Measurements from ENCODE around the gene DNAJB5.
"Not testable (repeated sequence)": the region's sequence is repeated elsewhere in the genome, so short reads cannot be mapped to it uniquely, and the experiment has no call there.

The DNAJB5 gene

DNA sequence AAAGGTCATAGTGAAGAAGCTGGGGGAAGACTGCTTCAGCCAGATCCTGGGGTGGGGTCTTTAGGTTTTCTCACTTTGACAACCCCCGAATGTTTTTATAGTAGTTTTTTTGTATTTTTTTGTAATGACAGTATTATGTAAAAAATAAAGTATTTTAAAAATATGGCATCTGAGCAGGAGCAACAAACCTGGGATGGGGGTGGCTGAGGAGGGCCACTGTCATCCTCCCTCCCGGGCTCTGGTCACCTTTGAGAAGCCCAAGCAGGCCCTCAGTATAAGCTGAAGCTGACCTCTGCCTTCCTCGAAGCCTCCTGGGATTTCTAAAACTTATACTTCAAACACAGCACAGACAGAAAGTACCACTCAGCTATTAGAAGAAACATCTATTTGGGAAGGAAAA is 8.7 kb downstream of the DNAJB5 start:
- no peak overlapping the region for H3K4me3 ChIP-seq (ENCODE audit: low read depth, low read length)

GRCh38 chr9:34999576-34999975 is 10.0 kb downstream of the DNAJB5 start:
- no peak overlapping the region for H3K4me3 ChIP-seq (ENCODE audit: low read depth, low read length)

DNA sequence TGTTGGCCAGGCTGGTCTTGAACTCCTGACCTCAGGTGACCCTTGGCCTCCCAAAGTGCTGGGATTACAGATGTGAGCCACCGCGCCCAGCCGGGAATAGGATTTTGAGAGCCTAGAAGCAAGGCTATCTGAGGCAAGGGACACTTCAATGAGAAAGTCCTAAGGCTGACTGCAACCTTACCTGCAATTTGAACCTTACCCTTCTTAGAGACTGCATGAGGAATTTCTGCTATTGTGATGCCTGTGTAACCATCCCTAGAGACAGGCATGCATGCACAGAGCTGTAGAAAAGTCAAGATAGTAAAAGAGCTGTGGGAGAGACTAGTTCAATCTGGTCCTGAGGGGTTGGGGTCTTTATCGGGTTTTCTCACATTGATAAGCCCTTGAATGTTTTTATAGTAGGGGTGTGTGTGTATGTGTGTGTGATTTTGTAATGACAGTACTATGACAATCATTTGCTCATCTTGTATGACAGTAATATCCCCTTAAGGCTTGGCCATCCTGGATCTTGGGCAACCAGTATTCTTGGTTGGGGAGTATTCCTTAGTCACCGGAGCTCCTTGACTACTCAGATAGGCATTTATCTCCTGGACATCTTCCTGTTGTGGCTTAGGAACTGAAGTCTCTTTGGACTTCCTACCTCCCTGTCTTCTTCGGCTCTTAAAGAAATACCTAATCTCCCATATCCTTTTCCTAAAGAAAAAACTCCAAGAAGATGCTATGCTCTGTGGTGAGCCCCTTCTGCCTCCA is 11.2 kb downstream of the DNAJB5 start:
- no peak overlapping the region for H3K4me3 ChIP-seq (ENCODE audit: low read depth, low read length)

- no peak overlapping the region for H3K4me3 ChIP-seq (ENCODE audit: low read depth, low read length)
Observed at GRCh38 chr9:35001285-35001677, 11.7 kb downstream of the DNAJB5 start.

DNA sequence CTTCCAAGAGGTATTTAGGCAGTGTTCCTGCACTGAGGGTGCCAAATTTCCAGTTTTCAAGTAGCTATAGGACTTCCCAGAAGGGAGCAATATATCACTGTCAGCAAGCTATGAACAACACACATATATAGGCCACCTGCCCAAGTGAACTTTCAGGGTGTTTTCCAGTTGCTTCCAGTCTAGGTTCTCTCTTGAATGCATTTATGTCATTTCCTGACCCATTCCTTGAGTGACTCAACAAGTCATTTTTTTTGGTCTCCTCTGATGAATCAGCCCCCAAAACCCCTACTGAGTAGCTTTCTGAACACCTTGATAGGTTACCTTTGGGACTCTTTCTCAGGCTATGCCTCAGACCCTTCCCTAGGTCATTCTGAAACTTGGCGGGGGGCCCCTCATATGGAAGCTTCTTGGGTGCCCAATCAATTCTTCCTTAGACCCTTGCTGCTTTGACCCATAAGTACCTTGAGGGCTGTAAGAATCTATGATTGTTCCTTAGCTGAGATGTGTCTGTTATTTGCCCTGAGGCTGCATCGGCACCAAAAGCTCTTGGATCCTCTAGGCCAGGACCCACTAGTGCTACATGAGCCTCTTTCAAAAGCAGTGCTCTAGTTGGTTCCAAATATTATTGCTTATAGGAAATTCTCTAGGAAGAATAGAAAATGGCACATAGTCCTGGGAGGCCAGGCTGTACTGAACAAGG is 12.4 kb downstream of the DNAJB5 start:
- no peak overlapping the region for H3K4me3 ChIP-seq (ENCODE audit: low read depth, low read length)

GRCh38 chr9:35002623-35003022 is 13.1 kb downstream of the DNAJB5 start:
- no peak overlapping the region for H3K4me3 ChIP-seq (ENCODE audit: low read depth, low read length)

GRCh38 chr9:35004299-35004698 is 14.8 kb downstream of the DNAJB5 start:
- not testable (repeated sequence) for H3K4me3 ChIP-seq (ENCODE audit: low read depth, low read length)

GRCh38 chr9:35010351-35010958 is 20.9 kb downstream of the DNAJB5 start:
- H3K4me3 ChIP-seq (ENCODE audit: low read depth, low read length): no peak overlapping the region

DNA sequence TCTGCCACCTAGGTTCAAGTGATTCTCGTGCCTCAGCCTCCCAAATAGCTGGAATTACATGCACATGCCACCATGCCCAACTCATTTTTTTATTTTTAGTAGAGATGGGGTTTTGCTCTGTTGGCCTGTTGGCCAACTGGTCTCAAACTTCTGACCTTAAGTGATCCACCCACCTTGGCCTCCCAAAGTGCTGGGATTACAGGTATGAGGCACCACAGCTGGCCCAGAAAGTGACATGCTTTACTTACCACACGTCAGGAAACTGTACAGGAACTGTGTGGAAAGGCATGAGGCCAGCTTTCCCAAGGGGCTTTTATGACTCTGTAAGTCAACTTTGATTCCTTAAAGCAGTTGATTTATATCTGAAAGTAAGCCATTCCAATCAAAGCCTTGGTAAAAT is 25.0 kb downstream of the DNAJB5 start:
- no peak overlapping the region for H3K4me3 ChIP-seq (ENCODE audit: low read depth, low read length)

- not testable (repeated sequence) for H3K4me3 ChIP-seq (ENCODE audit: low read depth, low read length)
Observed at GRCh38 chr9:35023443-35023842, 33.9 kb downstream of the DNAJB5 start.

- no peak overlapping the region for H3K4me3 ChIP-seq (ENCODE audit: low read depth, low read length)
Observed at GRCh38 chr9:35026671-35027070, 37.1 kb downstream of the DNAJB5 start.

DNA sequence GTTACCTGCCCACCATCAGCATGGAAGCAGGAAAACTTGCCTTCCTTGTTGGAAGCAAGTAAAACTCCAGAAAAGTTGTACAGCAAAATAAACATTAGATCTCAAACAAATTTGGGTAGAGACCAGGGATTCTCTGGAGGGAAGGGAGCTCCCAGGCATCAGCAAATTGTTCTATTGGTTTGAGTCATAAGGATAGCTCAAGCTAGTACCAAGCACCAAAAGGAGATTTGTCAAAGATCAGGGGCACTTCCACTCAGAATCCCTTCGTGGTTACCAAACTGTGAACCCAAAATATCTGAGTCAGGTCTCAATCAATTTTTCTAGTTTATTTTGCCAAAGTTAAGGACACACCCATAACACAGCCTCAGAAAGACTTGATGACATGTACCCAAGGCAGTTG is 37.8 kb downstream of the DNAJB5 start:
- no peak overlapping the region for H3K4me3 ChIP-seq (ENCODE audit: low read depth, low read length)

GRCh38 chr9:35027860-35028259 is 38.3 kb downstream of the DNAJB5 start:
- H3K4me3 ChIP-seq (ENCODE audit: low read depth, low read length): no peak overlapping the region

- no peak overlapping the region for H3K4me3 ChIP-seq (ENCODE audit: low read depth, low read length)
Observed at GRCh38 chr9:35028341-35028740, 38.8 kb downstream of the DNAJB5 start.

GRCh38 chr9:35029241-35029640 is 39.7 kb downstream of the DNAJB5 start:
- H3K4me3 ChIP-seq (ENCODE audit: low read depth, low read length): no peak overlapping the region

GRCh38 chr9:35029852-35030251 is 40.3 kb downstream of the DNAJB5 start:
- H3K4me3 ChIP-seq (ENCODE audit: low read depth, low read length): no peak overlapping the region

DNA sequence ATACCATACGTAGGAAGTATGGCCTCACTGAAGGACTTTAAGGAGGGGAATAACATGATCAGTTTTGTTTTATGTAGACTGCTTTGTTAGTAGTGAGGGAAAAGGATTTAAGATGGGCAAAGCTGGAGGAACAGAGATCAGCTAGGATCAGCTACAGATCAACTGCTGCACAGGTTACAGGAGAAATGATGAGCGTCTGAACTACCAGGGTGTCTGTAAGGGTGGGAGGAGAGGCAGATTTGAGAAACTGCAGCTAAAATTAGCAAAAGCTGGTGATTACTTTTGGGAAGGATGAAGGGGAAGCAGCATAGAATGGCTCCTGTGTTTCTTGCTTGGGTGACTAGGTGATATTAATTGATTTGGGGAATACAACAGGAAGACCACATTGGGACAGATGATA is 43.6 kb downstream of the DNAJB5 start:
- H3K4me3 ChIP-seq (ENCODE audit: low read depth, low read length): no peak overlapping the region

GRCh38 chr9:35035851-35036701 is 46.5 kb downstream of the DNAJB5 start:
- H3K4me3 ChIP-seq (ENCODE audit: low read depth, low read length): no peak overlapping the region

DNA sequence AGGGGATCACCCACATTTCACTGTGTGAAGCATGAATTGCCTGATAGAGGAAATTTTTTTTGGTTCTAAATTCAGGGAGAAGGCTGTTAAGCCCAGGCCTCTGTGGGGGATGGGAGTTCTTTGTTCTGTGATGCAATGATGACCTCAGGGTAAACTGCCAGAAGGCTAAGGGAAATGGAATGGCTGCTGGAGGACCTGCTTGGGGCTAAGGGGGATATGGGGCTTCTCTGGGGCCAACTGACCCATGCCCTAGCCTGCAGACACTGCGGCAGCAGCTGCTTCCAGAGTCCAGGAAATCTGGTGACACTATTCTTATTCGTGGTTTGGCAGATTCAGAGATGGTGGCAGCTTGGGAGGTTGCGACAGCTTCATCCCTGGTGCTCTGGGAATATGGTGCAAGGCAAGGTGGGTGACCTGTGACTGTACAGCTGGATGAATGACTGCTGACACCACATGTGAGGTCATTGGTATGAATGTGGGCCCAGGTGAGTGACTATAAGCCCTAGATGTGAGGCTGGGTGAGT is 52.6 kb downstream of the DNAJB5 start:
- no peak overlapping the region for H3K4me3 ChIP-seq (ENCODE audit: low read depth, low read length)

- no peak overlapping the region for H3K4me3 ChIP-seq (ENCODE audit: low read depth, low read length)
Observed at GRCh38 chr9:35042891-35043545, 53.5 kb downstream of the DNAJB5 start.

Measured in iPS-11a (cell line).